Gastroesophageal sphincter (tissue), 4 donors: Measurements from ENCODE around the gene ORMDL3. TPM values are rescaled to one million over a fixed set of nuclear protein-coding genes. Genes with fewer than 3 reads are reported as not detected.

Experiments
- ATAC-seq: fragments of 150-250 bp; one replicate; pipeline ENCODE4 v1.9.1; 2016; ENCODE audit warnings: mild to moderate bottlenecking, moderate library complexity
- H3K27ac ChIP-seq, 4 donors: fragments of 200-600 bp; sonication (generic) in 3 of 4; 1 replicate in 3 of 4; 2 replicates in 1 of 4; pipeline ENCODE4 v1.5.1; 2016 to 2019
- H3K27me3 ChIP-seq: fragments of 200-600 bp; sonication (generic); one replicate; pipeline ENCODE4 v1.5.1; 2019
- H3K36me3 ChIP-seq, 2 donors: fragments of 200-600 bp; sonication (generic); one replicate each; pipeline ENCODE4 v1.5.1; 2019; ENCODE audit warnings: control low read depth in 1 of 2
- H3K4me1 ChIP-seq, 3 donors: fragments of 200-600 bp; sonication (generic); 1 replicate in 2 of 3; 2 replicates in 1 of 3; pipeline ENCODE4 v1.5.1; 2016 to 2019; ENCODE audit warnings: control low read depth in 2 of 3
- H3K4me3 ChIP-seq, 2 donors: fragments of 200-600 bp; sonication (generic); one replicate each; pipeline ENCODE4 v1.5.1; 2019; ENCODE audit warnings: mild to moderate bottlenecking in 1 of 2, moderate library complexity in 1 of 2
- H3K9me3 ChIP-seq, 3 donors: fragments of 200-600 bp; sonication (generic); one replicate each; pipeline ENCODE4 v1.5.1; 2017 to 2019; ENCODE audit warnings: control low read depth in 2 of 3
- EP300 ChIP-seq: sonication (generic); formaldehyde crosslinking; IDR thresholded peaks from one replicate; pipeline ENCODE4 v1.6.1; 2017; ENCODE audit warnings: antibody characterized with exemption, mild to moderate bottlenecking
- POLR2A ChIP-seq, 2 donors: fragments of 450-650 bp; IDR thresholded peaks; one replicate each; pipeline ENCODE4 v1.6.1; 2017; ENCODE audit warnings: antibody characterized with exemption in 2 of 2, mild to moderate bottlenecking in 2 of 2, moderate library complexity in 1 of 2
- POLR2AphosphoS5 ChIP-seq: sonication (generic); formaldehyde crosslinking; IDR thresholded peaks from one replicate; pipeline ENCODE4 v1.6.1; 2017; ENCODE audit warnings: antibody characterized with exemption
- WGBS, 2 donors: methylation state at CpG; one replicate each; pipeline ENCODE4 v1.1.5; 2018; ENCODE audit warnings: low coverage in 1 of 2; 5-methylcytosine and 5-hydroxymethylcytosine counted together
- total RNA-seq, 4 donors: library from RNA; depleted of rRNA; stranded (reverse); fragments of >200 nt; gene quantifications; one replicate each; pipeline ENCODE4 v1.1.0, GENCODE V29; 2016
- TF ChIP-seq, protein P1 (sequence below), 4 experiments: fragments of 200-600 bp in 2 of 4; fragments of 450-650 bp in 2 of 4; sonication (generic) in 1 of 4; IDR thresholded peaks; one replicate each; pipeline ENCODE4 v1.5.1; 2017 to 2019; ENCODE audit warnings: antibody characterized with exemption in 4 of 4, mild to moderate bottlenecking in 2 of 4, moderate library complexity in 2 of 4

Gene ORMDL3
- total RNA-seq, 4 donors from 2014 or later, result 41.9 to 51.2 (median 46.9) TPM

DNA sequence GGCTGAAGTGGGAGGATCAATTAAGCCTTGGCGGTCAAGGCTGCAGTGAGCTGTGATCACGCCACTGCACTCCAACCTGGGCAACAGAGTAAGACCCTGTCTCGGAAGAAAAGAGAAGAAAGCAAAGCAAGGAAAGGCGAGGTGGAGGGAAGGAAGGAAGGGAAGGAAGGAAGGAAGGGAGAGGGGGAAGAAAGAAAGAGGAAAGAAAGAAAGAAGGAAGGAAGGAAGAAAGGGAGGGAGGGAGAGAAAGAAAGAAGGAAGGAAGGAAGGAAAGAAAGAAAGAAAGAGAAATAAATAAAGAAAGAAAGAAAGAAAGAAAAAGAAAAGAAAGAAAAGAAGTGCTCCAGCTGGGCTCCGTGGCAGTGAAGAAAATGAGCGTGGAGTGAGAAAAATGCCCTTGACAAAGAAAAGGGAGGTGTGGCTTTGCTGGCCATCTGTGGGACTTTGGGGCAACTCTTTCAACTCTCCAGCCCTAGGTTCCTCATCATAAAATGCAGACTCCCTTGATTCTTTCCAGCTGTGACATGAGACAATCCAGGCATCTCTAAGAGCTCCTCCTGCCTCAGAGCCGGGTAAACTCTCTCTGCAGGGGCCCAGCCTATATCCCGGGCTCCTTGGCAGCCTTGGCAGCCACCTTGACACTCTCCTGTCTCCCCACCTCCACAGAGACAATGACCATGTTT lies 37.8 kb upstream of the ORMDL3 start:
- no peaks in the 10 kb centered on the region for H3K36me3 ChIP-seq
- no peak overlapping the region for H3K4me3 ChIP-seq
- H3K4me1 ChIP-seq, result no peaks in the 10 kb centered on the region
- peaks cover 51% of the 10 kb centered on the region for H3K27me3 ChIP-seq
- ATAC-seq, result no peak
- WGBS, 2 donors, result 42 to 57% methylated on average over 2 to 7 of the region's 8 CpGs
- no peak overlapping the region for H3K27ac ChIP-seq
- TF ChIP-seq POLR2A (IDR thresholded peaks at IDR 0.05) (no peak), POLR2AphosphoS5 (no peak), EP300 (no peak)
- TF ChIP-seq, protein P1, sequence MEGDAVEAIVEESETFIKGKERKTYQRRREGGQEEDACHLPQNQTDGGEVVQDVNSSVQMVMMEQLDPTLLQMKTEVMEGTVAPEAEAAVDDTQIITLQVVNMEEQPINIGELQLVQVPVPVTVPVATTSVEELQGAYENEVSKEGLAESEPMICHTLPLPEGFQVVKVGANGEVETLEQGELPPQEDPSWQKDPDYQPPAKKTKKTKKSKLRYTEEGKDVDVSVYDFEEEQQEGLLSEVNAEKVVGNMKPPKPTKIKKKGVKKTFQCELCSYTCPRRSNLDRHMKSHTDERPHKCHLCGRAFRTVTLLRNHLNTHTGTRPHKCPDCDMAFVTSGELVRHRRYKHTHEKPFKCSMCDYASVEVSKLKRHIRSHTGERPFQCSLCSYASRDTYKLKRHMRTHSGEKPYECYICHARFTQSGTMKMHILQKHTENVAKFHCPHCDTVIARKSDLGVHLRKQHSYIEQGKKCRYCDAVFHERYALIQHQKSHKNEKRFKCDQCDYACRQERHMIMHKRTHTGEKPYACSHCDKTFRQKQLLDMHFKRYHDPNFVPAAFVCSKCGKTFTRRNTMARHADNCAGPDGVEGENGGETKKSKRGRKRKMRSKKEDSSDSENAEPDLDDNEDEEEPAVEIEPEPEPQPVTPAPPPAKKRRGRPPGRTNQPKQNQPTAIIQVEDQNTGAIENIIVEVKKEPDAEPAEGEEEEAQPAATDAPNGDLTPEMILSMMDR (IDR thresholded peaks at IDR 0.05), result no peak
- H3K9me3 ChIP-seq, result no peaks in the 10 kb centered on the region

GRCh38 chr17:39963829-39964228 lies 36.4 kb upstream of the ORMDL3 start:
- TF ChIP-seq, protein P1 (IDR thresholded peaks at IDR 0.05), result no peak
- TF ChIP-seq POLR2A (IDR thresholded peaks at IDR 0.05) (no peak), EP300 (no peak)
- H3K4me1 ChIP-seq, result peaks cover 0 to 6% (median 0%) of the 10 kb centered on the region in 3 donors
- no peak overlapping the region for H3K27ac ChIP-seq
- no peaks in the 10 kb centered on the region for H3K9me3 ChIP-seq
- H3K27me3 ChIP-seq, result peaks cover 38% of the 10 kb centered on the region
- H3K36me3 ChIP-seq, result no peaks in the 10 kb centered on the region
- 71 to 79% methylated on average over 2 to 5 of the region's 6 CpGs for whole genome bisulfite sequencing, 2 donors
- no peak for ATAC-seq
- H3K4me3 ChIP-seq, result no peak overlapping the region

GRCh38 chr17:39962642-39963220 lies 35.3 kb upstream of the ORMDL3 start, which contains the start of gene GSDMA:
GSDMA (plus strand) TSS chr17:39963004; CDS start chr17:39965688, 2,684 bp downstream.
- peaks cover 0 to 8% (median 0%) of the 10 kb centered on the region in 3 donors for H3K4me1 ChIP-seq
- no peak within 1 kb of the TSS for H3K4me3 ChIP-seq
- H3K9me3 ChIP-seq, result no peaks in the 10 kb centered on the region
- TF ChIP-seq POLR2A (IDR thresholded peaks at IDR 0.05) (no peak), POLR2AphosphoS5 (no peak), EP300 (no peak)
- TF ChIP-seq, protein P1 (IDR thresholded peaks at IDR 0.05), result no peak
- ATAC-seq, result no peak
- H3K36me3 ChIP-seq, result no peaks in the 10 kb centered on the region
- H3K27ac ChIP-seq, result no peak within 1 kb of the TSS
- H3K27me3 ChIP-seq, result peaks cover 36% of the 10 kb centered on the region
- 83% methylated on average over 1 of the region's 6 CpGs; no CpG with 5 or more reads in 1 of the 2 donors for WGBS, 2 donors

DNA sequence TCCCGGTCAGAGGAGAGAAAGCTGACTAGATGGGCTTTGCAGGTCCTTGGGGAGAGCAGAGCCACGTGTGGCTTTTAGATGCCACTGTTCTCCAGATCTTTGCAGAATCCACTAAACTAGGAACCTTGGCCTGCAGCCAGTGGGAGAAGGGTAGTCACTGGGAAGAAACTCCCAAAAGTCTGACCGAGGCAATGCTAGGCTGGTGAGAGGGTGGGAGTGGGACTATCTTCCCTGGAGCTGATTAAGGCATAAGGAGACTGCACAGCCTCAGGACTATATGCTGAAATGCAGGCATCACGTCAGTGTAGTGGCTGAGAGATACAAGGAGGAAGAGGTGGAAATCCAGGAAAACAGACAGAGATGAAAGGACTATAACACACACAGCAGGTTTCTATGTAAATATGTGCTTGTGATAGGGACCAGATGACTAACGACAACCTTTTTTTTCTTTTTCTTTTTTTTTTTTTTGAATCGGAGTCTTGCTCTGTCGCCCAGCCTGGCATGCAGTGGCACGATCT lies 33.2 kb upstream of the ORMDL3 start:
- Histone ChIP-seq H3K27me3 (peaks cover 27% of the 10 kb centered on the region), H3K27ac (no peak overlapping the region), H3K9me3 (no peaks in the 10 kb centered on the region), H3K36me3 (no peaks in the 10 kb centered on the region), H3K4me3 (no peak overlapping the region), H3K4me1 (peaks cover 0 to 8% (median 0%) of the 10 kb centered on the region in 3 donors)
- TF ChIP-seq, protein P1 (IDR thresholded peaks at IDR 0.05), result no peak
- no peak for TF ChIP-seq POLR2A (IDR thresholded peaks at IDR 0.05)
- no peak for TF ChIP-seq EP300
- TF ChIP-seq POLR2AphosphoS5, result no peak
- 51 to 62% methylated on average over 3 to 7 of the region's 8 CpGs for WGBS, 2 donors
- no peak for ATAC-seq
